ENCODE results near the gene FBXO36. TPM values are rescaled to one million over a fixed set of nuclear protein-coding genes. Genes with fewer than 3 reads are reported as not detected.

The FBXO36 gene
- total and polyA plus RNA-seq, 2 of the 13 experiments (the other 11 are each of a cell fraction or from before 2014, with no cell fraction given): 2.8 TPM

DNA sequence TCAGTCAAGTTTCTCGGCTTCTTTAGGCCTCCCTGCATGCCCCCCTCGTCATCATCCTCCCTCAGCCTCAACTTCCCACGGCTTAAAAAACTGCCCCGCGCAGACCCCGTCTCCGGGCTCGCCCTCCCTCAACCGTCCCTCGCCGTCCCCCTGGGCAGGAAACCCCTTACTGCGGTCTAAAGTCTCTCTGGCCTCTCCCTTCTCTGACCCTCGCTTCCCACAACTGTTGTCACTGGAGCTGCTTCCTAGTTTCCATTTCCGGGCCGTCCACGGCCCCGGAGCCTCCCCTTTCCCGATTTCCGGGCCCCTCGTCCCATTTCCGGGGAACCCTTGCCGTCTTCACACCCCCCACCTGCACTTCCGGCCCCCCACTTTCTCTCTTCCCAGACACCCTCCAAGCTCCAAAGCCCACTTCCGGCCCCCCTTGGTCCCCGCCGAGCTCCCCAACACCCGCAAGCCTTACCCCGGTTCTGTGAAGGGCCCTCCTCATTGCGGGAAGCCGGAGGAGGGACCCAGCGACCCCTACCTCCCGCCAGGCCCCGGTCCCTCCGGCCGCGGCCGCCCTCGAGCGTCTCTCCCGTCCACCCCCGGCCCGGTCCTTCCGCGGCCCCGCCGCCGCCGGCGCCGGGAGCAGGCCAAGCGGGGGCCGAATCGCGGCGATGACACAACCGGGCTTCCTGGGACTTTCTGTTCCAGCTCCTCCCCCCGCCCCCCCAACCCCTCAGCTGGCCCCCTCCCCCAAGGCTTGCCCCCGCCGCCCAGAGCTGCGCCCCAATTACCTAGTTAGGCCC lies 1.0 kb upstream of the FBXO36 start (continued):
- TF ChIP-seq ZNF790 (CRISPR knock-in tag; IDR thresholded peaks at IDR 0.05; ENCODE audit: borderline replicate concordance) (peak; percentile 59; the same call in 1 of the 2 replicates), MED1 (CRISPR knock-in tag; IDR thresholded peaks at IDR 0.05) (peak; percentile 58; the same call in 1 of the 2 replicates), ZNF577 (CRISPR knock-in tag; IDR thresholded peaks at IDR 0.05; ENCODE audit: borderline replicate concordance, low read depth) (no peak), KDM5A (IDR thresholded peaks at IDR 0.05; ENCODE audit: borderline replicate concordance, low read length) (no peak), SP5 (CRISPR knock-in tag; IDR thresholded peaks at IDR 0.05; ENCODE audit: borderline replicate concordance, low read depth) (no peak), NBN (conservative IDR thresholded peaks at IDR 0.05) (no peak), ZNF264 (CRISPR knock-in tag; IDR thresholded peaks at IDR 0.05) (no peak), CENPT (CRISPR knock-in tag; IDR thresholded peaks at IDR 0.05; ENCODE audit: low read depth) (no peak), ADNP (CRISPR knock-in tag; IDR thresholded peaks at IDR 0.05) (no peak), HINFP (CRISPR knock-in tag; IDR thresholded peaks at IDR 0.05; ENCODE audit: low read depth) (no peak), KAT2B (IDR thresholded peaks at IDR 0.05; ENCODE audit: borderline replicate concordance, low read depth, low read length) (no peak), ZFP62 (CRISPR knock-in tag; IDR thresholded peaks at IDR 0.05) (no peak), HNF4G (IDR thresholded peaks at IDR 0.05; ENCODE audit: borderline replicate concordance, low read depth, low read length) (peak; percentile 62; the same call in 1 of the 2 replicates), HNF4G (CRISPR knock-in tag; IDR thresholded peaks at IDR 0.05; ENCODE audit: borderline replicate concordance, low read depth) (no peak), USF2 (IDR thresholded peaks at IDR 0.05; ENCODE audit: low read depth, low read length) (no peak), USF2 (CRISPR knock-in tag; IDR thresholded peaks at IDR 0.05; ENCODE audit: borderline replicate concordance) (no peak), ZMYM2 (CRISPR knock-in tag; IDR thresholded peaks at IDR 0.05) (no peak), CEBPB (IDR thresholded peaks at IDR 0.05; ENCODE audit: borderline replicate concordance, low read depth, low read length) (peak; percentile 11; the same call in 1 of the 2 replicates), NFRKB (IDR thresholded peaks at IDR 0.05) (no peak), STAG1 (CRISPR knock-in tag; IDR thresholded peaks at IDR 0.05) (no peak), MTA3 (CRISPR knock-in tag; IDR thresholded peaks at IDR 0.05) (no peak)
- TF ChIP-seq, protein P1, sequence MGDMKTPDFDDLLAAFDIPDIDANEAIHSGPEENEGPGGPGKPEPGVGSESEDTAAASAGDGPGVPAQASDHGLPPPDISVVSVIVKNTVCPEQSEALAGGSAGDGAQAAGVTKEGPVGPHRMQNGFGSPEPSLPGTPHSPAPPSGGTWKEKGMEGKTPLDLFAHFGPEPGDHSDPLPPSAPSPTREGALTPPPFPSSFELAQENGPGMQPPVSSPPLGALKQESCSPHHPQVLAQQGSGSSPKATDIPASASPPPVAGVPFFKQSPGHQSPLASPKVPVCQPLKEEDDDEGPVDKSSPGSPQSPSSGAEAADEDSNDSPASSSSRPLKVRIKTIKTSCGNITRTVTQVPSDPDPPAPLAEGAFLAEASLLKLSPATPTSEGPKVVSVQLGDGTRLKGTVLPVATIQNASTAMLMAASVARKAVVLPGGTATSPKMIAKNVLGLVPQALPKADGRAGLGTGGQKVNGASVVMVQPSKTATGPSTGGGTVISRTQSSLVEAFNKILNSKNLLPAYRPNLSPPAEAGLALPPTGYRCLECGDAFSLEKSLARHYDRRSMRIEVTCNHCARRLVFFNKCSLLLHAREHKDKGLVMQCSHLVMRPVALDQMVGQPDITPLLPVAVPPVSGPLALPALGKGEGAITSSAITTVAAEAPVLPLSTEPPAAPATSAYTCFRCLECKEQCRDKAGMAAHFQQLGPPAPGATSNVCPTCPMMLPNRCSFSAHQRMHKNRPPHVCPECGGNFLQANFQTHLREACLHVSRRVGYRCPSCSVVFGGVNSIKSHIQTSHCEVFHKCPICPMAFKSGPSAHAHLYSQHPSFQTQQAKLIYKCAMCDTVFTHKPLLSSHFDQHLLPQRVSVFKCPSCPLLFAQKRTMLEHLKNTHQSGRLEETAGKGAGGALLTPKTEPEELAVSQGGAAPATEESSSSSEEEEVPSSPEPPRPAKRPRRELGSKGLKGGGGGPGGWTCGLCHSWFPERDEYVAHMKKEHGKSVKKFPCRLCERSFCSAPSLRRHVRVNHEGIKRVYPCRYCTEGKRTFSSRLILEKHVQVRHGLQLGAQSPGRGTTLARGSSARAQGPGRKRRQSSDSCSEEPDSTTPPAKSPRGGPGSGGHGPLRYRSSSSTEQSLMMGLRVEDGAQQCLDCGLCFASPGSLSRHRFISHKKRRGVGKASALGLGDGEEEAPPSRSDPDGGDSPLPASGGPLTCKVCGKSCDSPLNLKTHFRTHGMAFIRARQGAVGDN (CRISPR knock-in tag; IDR thresholded peaks at IDR 0.05): peak; percentile 57
- TF ChIP-seq, protein P2, sequence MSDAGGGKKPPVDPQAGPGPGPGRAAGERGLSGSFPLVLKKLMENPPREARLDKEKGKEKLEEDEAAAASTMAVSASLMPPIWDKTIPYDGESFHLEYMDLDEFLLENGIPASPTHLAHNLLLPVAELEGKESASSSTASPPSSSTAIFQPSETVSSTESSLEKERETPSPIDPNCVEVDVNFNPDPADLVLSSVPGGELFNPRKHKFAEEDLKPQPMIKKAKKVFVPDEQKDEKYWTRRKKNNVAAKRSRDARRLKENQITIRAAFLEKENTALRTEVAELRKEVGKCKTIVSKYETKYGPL (CRISPR knock-in tag; IDR thresholded peaks at IDR 0.05): no peak

Measured in HepG2 (cell line).